ENCODE data around the gene P4HA1. TPM values are rescaled to one million over a fixed set of nuclear protein-coding genes. Genes with fewer than 3 reads are reported as not detected.
"Not testable (repeated sequence)": the region's sequence is repeated elsewhere in the genome, so short reads cannot be mapped to it uniquely, and the experiment has no call there.

The P4HA1 gene
- total and polyA plus RNA-seq, 2 donors, result 21.5 to 143 TPM

GRCh38 chr10:73018632-73019031 lies 78.0 kb downstream of the P4HA1 start:
- H3K36me3 ChIP-seq (ENCODE audit: insufficient read depth), result peaks cover 5% of the 10 kb centered on the region
- WGBS, result 91% methylated on average over 1 of the region's 1 CpG
- no peak for DNase-seq (ENCODE audit: extremely low spot score)

GRCh38 chr10:73017955-73018480 lies 78.6 kb downstream of the P4HA1 start:
- Histone ChIP-seq H3K4me1 (ENCODE audit: insufficient read depth) (no peaks in the 10 kb centered on the region), H3K27ac (ENCODE audit: low read depth) (no peak overlapping the region), H3K4me3 (ENCODE audit: low read depth, low read length) (no peak overlapping the region), H3K36me3 (ENCODE audit: insufficient read depth) (peaks cover 5% of the 10 kb centered on the region)
- DNase-seq (ENCODE audit: extremely low spot score), result no peak
- WGBS, result 86% methylated on average over 2 of the region's 2 CpGs

More at GRCh38 chr10:73018632-73019031, 78.0 kb downstream of the P4HA1 start:
- no peak overlapping the region for H3K27ac ChIP-seq (ENCODE audit: low read depth)
- no peak overlapping the region for H3K4me3 ChIP-seq (ENCODE audit: low read depth, low read length)
- H3K4me1 ChIP-seq (ENCODE audit: insufficient read depth), result no peaks in the 10 kb centered on the region

- no peak for DNase-seq (ENCODE audit: extremely low spot score)
- Histone ChIP-seq H3K36me3 (ENCODE audit: insufficient read depth) (peaks cover 5% of the 10 kb centered on the region), H3K4me1 (ENCODE audit: insufficient read depth) (no peaks in the 10 kb centered on the region), H3K4me3 (ENCODE audit: low read depth, low read length) (no peak overlapping the region), H3K27ac (ENCODE audit: low read depth) (no peak overlapping the region)
- 97% methylated on average over 2 of the region's 2 CpGs for WGBS
Observed at GRCh38 chr10:73015779-73016178, 80.9 kb downstream of the P4HA1 start.

- DNase-seq (ENCODE audit: extremely low spot score), result no peak
- no peak overlapping the region for H3K4me3 ChIP-seq (ENCODE audit: low read depth, low read length)
- peaks cover under 1% of the 10 kb centered on the region for H3K36me3 ChIP-seq (ENCODE audit: insufficient read depth)
- no peaks in the 10 kb centered on the region for H3K4me1 ChIP-seq (ENCODE audit: insufficient read depth)
- H3K27ac ChIP-seq (ENCODE audit: low read depth), result no peak overlapping the region
Observed at GRCh38 chr10:73003822-73004221, 92.8 kb downstream of the P4HA1 start.

GRCh38 chr10:73000973-73001372 lies 95.7 kb downstream of the P4HA1 start:
- H3K4me3 ChIP-seq (ENCODE audit: low read depth, low read length), result no peak overlapping the region
- no peaks in the 10 kb centered on the region for H3K4me1 ChIP-seq (ENCODE audit: insufficient read depth)
- H3K27ac ChIP-seq (ENCODE audit: low read depth), result no peak overlapping the region
- no peaks in the 10 kb centered on the region for H3K36me3 ChIP-seq (ENCODE audit: insufficient read depth)
- WGBS, result over 99% methylated on average over 3 of the region's 3 CpGs
- no peak for DNase-seq (ENCODE audit: extremely low spot score)

GRCh38 chr10:72997099-72997498 lies 99.6 kb downstream of the P4HA1 start:
- H3K4me3 ChIP-seq (ENCODE audit: low read depth, low read length), result no peak overlapping the region
- no peak for DNase-seq (ENCODE audit: extremely low spot score)
- H3K4me1 ChIP-seq (ENCODE audit: insufficient read depth), result no peaks in the 10 kb centered on the region
- no peaks in the 10 kb centered on the region for H3K36me3 ChIP-seq (ENCODE audit: insufficient read depth)
- 94% methylated on average over 2 of the region's 2 CpGs for WGBS
- H3K27ac ChIP-seq (ENCODE audit: low read depth), result no peak overlapping the region

- H3K4me3 ChIP-seq (ENCODE audit: low read depth, low read length); H3K27ac ChIP-seq (ENCODE audit: low read depth); DNase-seq (ENCODE audit: extremely low spot score); H3K36me3 ChIP-seq (ENCODE audit: insufficient read depth); H3K4me1 ChIP-seq (ENCODE audit: insufficient read depth): not testable (repeated sequence)
Observed at GRCh38 chr10:72995459-72995858, 101.2 kb downstream of the P4HA1 start.

GRCh38 chr10:72989771-72990170 lies 106.9 kb downstream of the P4HA1 start:
- not testable (repeated sequence) for DNase-seq (ENCODE audit: extremely low spot score); H3K4me1 ChIP-seq (ENCODE audit: insufficient read depth); H3K4me3 ChIP-seq (ENCODE audit: low read depth, low read length); H3K36me3 ChIP-seq (ENCODE audit: insufficient read depth); H3K27ac ChIP-seq (ENCODE audit: low read depth)
- WGBS, result 80% methylated on average over 7 of the region's 7 CpGs

- H3K36me3 ChIP-seq (ENCODE audit: insufficient read depth); H3K4me1 ChIP-seq (ENCODE audit: insufficient read depth); H3K27ac ChIP-seq (ENCODE audit: low read depth); H3K4me3 ChIP-seq (ENCODE audit: low read depth, low read length); DNase-seq (ENCODE audit: extremely low spot score): not testable (repeated sequence)
- 93% methylated on average over 4 of the region's 4 CpGs for WGBS
Observed at GRCh38 chr10:72984618-72985017, 112.0 kb downstream of the P4HA1 start.

- WGBS, result 93% methylated on average over 2 of the region's 2 CpGs
- no peak overlapping the region for H3K4me3 ChIP-seq (ENCODE audit: low read depth, low read length)
- H3K36me3 ChIP-seq (ENCODE audit: insufficient read depth), result no peaks in the 10 kb centered on the region
- H3K27ac ChIP-seq (ENCODE audit: low read depth), result no peak overlapping the region
- H3K4me1 ChIP-seq (ENCODE audit: insufficient read depth), result no peaks in the 10 kb centered on the region
- DNase-seq (ENCODE audit: extremely low spot score), result no peak
Observed at GRCh38 chr10:72981882-72982529, 114.7 kb downstream of the P4HA1 start.

GRCh38 chr10:72981028-72981881 lies 115.4 kb downstream of the P4HA1 start:
- H3K27ac ChIP-seq (ENCODE audit: low read depth), result no peak overlapping the region
- H3K4me1 ChIP-seq (ENCODE audit: insufficient read depth), result no peaks in the 10 kb centered on the region
- H3K4me3 ChIP-seq (ENCODE audit: low read depth, low read length), result no peak overlapping the region
- WGBS, result 91% methylated on average over 4 of the region's 4 CpGs
- no peaks in the 10 kb centered on the region for H3K36me3 ChIP-seq (ENCODE audit: insufficient read depth)
- DNase-seq (ENCODE audit: extremely low spot score), result no peak

GRCh38 chr10:72980348-72980747 lies 116.3 kb downstream of the P4HA1 start:
- Histone ChIP-seq H3K36me3 (ENCODE audit: insufficient read depth) (no peaks in the 10 kb centered on the region), H3K4me1 (ENCODE audit: insufficient read depth) (no peaks in the 10 kb centered on the region), H3K4me3 (ENCODE audit: low read depth, low read length) (no peak overlapping the region), H3K27ac (ENCODE audit: low read depth) (no peak overlapping the region)
- WGBS, result 90% methylated on average over 2 of the region's 2 CpGs
- no peak for DNase-seq (ENCODE audit: extremely low spot score)

- Histone ChIP-seq H3K4me1 (ENCODE audit: insufficient read depth) (no peaks in the 10 kb centered on the region), H3K27ac (ENCODE audit: low read depth) (no peak overlapping the region), H3K36me3 (ENCODE audit: insufficient read depth) (no peaks in the 10 kb centered on the region), H3K4me3 (ENCODE audit: low read depth, low read length) (no peak overlapping the region)
- DNase-seq (ENCODE audit: extremely low spot score), result no peak
Observed at GRCh38 chr10:72979709-72980108, 117.0 kb downstream of the P4HA1 start.

GRCh38 chr10:72976886-72977285 lies 119.8 kb downstream of the P4HA1 start:
- Histone ChIP-seq H3K27ac (ENCODE audit: low read depth) (no peak overlapping the region), H3K4me3 (ENCODE audit: low read depth, low read length) (no peak overlapping the region), H3K36me3 (ENCODE audit: insufficient read depth) (no peaks in the 10 kb centered on the region), H3K4me1 (ENCODE audit: insufficient read depth) (no peaks in the 10 kb centered on the region)
- DNase-seq (ENCODE audit: extremely low spot score), result no peak
- 89% methylated on average over 1 of the region's 1 CpG for WGBS

Measured in urinary bladder (tissue), 4 donors.